NB4 (cell line): ENCODE measurements around the gene NOC4L.

Source experiments
- DNase-seq: peaks from one replicate; pipeline ENCODE4 v3.0.0; 2010; ENCODE audit warnings: low read depth
- H3K4me3 ChIP-seq: one replicate; pipeline ENCODE4 v1.5.1; 2011; ENCODE audit warnings: mild to moderate bottlenecking, low read depth, low read length, moderate library complexity
- CTCF ChIP-seq: IDR thresholded peaks from one replicate; pipeline ENCODE4 v1.5.1; 2012; ENCODE audit warnings: low read depth, low read length
- MAX ChIP-seq: IDR thresholded peaks from 2 replicates; pipeline ENCODE4 v1.6.1; 2011; ENCODE audit warnings: low read depth, low read length
- MYC ChIP-seq: IDR thresholded peaks from 2 replicates; pipeline ENCODE4 v1.6.1; 2011; ENCODE audit warnings: low read depth, low read length
- POLR2A ChIP-seq: IDR thresholded peaks from 2 replicates; pipeline ENCODE4 v1.6.1; 2011; ENCODE audit warnings: mild to moderate bottlenecking; ENCODE audit not compliant: insufficient read length; ENCODE audit errors: extremely low read depth

The NOC4L gene

GRCh38 chr12:132156573-132157325, 12.5 kb downstream of the NOC4L start:
- H3K4me3 ChIP-seq = no peak overlapping the region
- no peak for TF ChIP-seq MAX
- TF ChIP-seq POLR2A = no peak
- no peak for TF ChIP-seq MYC
- TF ChIP-seq CTCF = no peak
- DNase-seq = no peak

- no peak for TF ChIP-seq CTCF
- TF ChIP-seq POLR2A = no peak
- TF ChIP-seq MYC = no peak
- no peak for TF ChIP-seq MAX
- no peak for DNase-seq
- no peak overlapping the region for H3K4me3 ChIP-seq
Measured at GRCh38 chr12:132157733-132158409, 13.6 kb downstream of the NOC4L start.

- DNase-seq = no peak
- no peak overlapping the region for H3K4me3 ChIP-seq
- TF ChIP-seq CTCF (no peak), MYC (no peak), MAX (no peak), POLR2A (no peak)
Measured at GRCh38 chr12:132158677-132159554, 14.7 kb downstream of the NOC4L start.

GRCh38 chr12:132159555-132160003, 15.3 kb downstream of the NOC4L start:
- TF ChIP-seq CTCF (no peak), MYC (no peak), POLR2A (no peak), MAX (no peak)
- DNase-seq = no peak
- H3K4me3 ChIP-seq = no peak overlapping the region

GRCh38 chr12:132160016-132160415, 15.8 kb downstream of the NOC4L start:
- no peak for DNase-seq
- TF ChIP-seq CTCF (no peak), MAX (no peak)
- H3K4me3 ChIP-seq = no peak overlapping the region
